Fibroblast of pulmonary artery (primary cell): ENCODE data around the gene CELF1.
A peak's percentile ranks its signal among the peaks of the same experiment; 100 is the strongest.

Experiments used
- DNase-seq: peaks from one replicate; pipeline ENCODE4 v3.0.0-alpha.2; 2010; ENCODE audit warnings: low read depth
- H3K4me3 ChIP-seq: replicated peaks from 2 replicates; pipeline ENCODE4 v1.5.1; 2011; ENCODE audit warnings: low read depth, mild to moderate bottlenecking, control low read depth, low read length, moderate library complexity
- TF ChIP-seq, protein P1 (sequence below): IDR thresholded peaks from 2 replicates; pipeline ENCODE4 v1.5.1; 2011; ENCODE audit warnings: mild to moderate bottlenecking, control low read depth, low read length, inconsistent platforms; ENCODE audit errors: missing control alignments

Gene CELF1

DNA sequence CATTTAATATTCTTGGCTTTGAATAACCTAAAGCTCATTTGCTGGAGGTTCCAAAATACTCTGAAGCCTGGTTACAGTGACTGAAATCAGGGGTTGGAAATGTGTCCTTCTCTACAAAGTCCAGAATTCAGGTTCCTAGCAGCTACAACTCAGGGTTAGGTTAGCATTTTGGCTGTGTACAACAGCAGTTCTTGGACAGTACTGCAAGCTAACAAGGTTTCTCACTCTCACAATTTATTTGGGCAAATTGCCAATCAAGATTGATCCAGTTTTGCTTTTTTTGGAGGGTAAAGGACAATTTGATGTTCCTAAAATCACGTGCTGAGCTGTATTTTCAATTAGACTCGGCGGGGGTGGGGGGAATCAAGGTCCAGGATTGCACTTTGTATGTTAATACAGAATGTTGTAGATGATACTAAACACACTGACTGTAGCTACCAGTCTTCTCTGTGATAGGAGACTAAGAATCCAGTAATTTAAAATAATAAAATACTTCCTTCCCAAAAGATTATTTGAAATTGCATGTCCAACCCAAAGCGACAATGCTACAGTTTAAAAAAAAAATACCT, 54.3 kb downstream of the CELF1 start:
- TF ChIP-seq, protein P1, sequence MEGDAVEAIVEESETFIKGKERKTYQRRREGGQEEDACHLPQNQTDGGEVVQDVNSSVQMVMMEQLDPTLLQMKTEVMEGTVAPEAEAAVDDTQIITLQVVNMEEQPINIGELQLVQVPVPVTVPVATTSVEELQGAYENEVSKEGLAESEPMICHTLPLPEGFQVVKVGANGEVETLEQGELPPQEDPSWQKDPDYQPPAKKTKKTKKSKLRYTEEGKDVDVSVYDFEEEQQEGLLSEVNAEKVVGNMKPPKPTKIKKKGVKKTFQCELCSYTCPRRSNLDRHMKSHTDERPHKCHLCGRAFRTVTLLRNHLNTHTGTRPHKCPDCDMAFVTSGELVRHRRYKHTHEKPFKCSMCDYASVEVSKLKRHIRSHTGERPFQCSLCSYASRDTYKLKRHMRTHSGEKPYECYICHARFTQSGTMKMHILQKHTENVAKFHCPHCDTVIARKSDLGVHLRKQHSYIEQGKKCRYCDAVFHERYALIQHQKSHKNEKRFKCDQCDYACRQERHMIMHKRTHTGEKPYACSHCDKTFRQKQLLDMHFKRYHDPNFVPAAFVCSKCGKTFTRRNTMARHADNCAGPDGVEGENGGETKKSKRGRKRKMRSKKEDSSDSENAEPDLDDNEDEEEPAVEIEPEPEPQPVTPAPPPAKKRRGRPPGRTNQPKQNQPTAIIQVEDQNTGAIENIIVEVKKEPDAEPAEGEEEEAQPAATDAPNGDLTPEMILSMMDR = no peak
- no peak overlapping the region for H3K4me3 ChIP-seq
- DNase-seq = no peak

DNA sequence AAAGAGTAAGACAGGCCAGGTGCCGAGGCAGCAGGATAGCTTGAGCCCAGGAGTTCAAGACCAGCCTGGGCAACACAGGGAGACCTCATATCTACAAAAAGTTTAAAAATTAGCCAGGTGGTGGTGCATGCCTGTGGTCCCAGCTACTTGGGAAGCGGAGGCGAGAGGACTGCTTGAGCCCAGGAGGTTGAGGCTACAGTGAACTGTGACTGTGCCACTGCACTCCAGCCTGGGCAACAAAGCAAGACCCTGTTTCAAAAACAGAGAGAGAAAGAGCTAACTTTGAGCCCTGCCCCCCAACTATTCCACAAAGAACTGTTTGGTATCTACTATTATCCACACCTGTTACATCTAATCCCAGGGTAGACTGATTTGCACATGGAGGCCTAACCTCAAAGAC, 54.8 kb downstream of the CELF1 start:
- H3K4me3 ChIP-seq = no peak overlapping the region
- TF ChIP-seq, protein P1 = no peak
- DNase-seq = no peak

DNA sequence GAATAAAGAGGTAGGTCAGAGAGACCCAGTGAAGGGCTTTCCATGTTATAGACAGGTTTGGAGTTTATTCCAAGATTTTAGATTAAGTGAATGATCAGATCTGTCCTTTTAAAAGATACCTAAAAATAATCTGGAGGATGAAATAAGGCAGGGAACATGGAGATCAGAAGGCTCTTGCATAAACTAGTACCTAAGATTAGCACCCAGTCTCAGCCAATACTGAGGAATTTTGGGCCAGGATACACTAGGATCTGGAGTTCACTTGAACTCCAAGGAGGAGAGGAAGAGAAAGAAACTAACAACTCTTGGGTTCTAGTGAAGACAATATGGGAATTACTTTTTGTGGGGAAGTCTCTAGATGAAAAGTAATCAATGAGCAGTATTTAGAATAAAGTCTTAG, 56.1 kb downstream of the CELF1 start:
- TF ChIP-seq, protein P1 = no peak
- H3K4me3 ChIP-seq = no peak overlapping the region

DNA sequence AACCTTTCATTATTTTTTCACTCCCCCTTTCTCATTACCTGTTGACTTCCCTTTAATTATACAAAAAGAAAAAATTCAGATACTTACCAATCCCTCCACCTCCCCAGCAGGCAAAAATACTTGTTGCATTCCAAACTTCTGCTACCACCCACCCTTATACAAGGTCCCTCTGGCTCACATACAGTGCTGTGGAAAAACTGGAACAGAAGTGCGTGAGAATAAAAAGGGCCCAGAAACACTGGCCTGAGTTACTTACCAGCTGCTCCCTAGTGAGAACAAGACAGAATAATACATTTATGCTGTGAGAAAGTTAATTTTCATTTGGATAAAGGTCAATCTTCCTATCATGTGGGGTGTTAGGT, 57.1 kb downstream of the CELF1 start:
- no peak for DNase-seq
- TF ChIP-seq, protein P1 = no peak

More for the DNA sequence above, 56.1 kb downstream of the CELF1 start:
- DNase-seq = no peak

DNA sequence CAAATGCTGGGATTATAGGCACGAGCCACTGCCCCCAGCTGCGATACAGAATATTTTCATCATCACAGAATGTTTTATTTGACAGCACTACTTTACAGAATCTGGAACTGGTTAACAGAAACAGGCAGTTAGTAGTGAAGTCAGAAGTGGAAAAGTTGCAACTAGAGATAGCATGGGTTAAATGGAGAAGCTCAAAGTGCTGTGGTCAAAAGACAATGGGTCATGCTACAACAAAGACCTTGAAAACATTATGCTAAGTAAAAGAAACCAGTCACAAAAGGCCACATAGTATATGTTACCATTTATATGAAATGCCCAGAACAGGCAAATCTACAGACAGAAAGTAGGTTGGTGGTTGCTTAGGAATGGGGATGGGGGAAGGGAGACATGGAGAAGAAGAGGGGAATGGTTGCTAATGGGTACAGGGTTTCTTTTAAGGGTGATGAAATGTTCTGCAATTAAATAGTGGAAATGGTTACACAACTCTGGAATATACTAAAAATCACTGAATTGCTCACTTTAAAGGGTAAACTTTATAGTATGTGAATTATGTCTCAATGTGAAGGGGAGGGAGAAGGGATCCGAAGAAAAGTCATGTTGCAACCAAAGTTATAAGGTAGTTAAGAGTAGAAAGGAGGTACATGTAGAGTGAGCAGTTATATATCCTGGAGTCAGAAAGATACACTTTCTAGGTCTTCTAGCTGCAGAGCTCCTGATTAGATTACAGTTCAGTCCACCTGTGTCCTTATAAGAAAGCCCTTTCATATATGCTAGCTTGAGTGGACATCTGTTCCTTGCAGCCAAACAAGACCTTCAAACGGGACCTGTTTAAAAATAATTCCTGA, 57.7 kb downstream of the CELF1 start:
- DNase-seq = peak; percentile 67
- no peak overlapping the region for H3K4me3 ChIP-seq
- TF ChIP-seq, protein P1 = no peak

More for the DNA sequence above, 57.1 kb downstream of the CELF1 start:
- no peak overlapping the region for H3K4me3 ChIP-seq

DNA sequence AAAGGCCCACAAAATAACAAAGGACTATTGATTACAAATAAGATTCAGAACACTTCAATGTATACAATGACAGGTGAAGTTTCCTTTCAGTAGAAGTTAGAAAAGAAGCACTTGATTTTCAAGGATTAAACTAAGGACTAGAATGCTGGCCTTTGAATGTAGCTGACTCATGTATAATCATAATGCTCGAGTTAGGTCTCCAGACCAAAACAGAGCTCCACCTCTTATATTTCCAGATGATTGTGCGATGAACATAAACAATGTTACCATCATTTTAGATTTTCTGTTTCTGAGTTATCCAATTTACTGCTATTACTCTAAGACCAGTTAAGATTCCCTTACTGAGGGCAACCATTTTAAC, 63.6 kb downstream of the CELF1 start:
- H3K4me3 ChIP-seq = no peak overlapping the region
- TF ChIP-seq, protein P1 = no peak
- no peak for DNase-seq
